KMS-11 (cell line): ENCODE data around the gene SNX30.

Experiments used
- H2AFZ ChIP-seq: fragments of 200-600 bp; sonication (generic); 2 replicates; pipeline ENCODE4 v1.6.1; 2016; ENCODE audit warnings: antibody characterized with exemption, mixed run types, low read depth
- H3K27ac ChIP-seq: fragments of 200-600 bp; sonication (generic); 2 replicates; pipeline ENCODE4 v1.6.1; 2016; ENCODE audit warnings: mild to moderate bottlenecking, mixed run types
- H3K27me3 ChIP-seq: fragments of 200-600 bp; sonication (generic); 2 replicates; pipeline ENCODE4 v1.6.1; 2017; ENCODE audit warnings: mild to moderate bottlenecking, low read depth, mixed run types, moderate library complexity; ENCODE audit not compliant: insufficient read depth
- H3K36me3 ChIP-seq: fragments of 200-600 bp; sonication (generic); 2 replicates; pipeline ENCODE4 v1.6.1; 2017; ENCODE audit warnings: mild to moderate bottlenecking, mixed run types; ENCODE audit not compliant: insufficient read depth
- H3K4me1 ChIP-seq: fragments of 200-600 bp; sonication (generic); 2 replicates; pipeline ENCODE4 v1.6.1; 2016; ENCODE audit warnings: mild to moderate bottlenecking, low read depth, mixed run types; ENCODE audit not compliant: poor library complexity, severe bottlenecking
- H3K4me2 ChIP-seq: fragments of 200-600 bp; sonication (generic); 2 replicates; pipeline ENCODE4 v1.7.0; 2016; ENCODE audit warnings: mild to moderate bottlenecking, mixed run types
- H3K4me3 ChIP-seq: fragments of 200-600 bp; sonication (generic); IDR thresholded peaks from 2 replicates; pipeline ENCODE4 v1.6.1; 2017; ENCODE audit warnings: low read depth, low read length, mixed read lengths; ENCODE audit not compliant: insufficient read depth
- H3K79me2 ChIP-seq: fragments of 200-600 bp; sonication (generic); 2 replicates; pipeline ENCODE4 v1.6.1; 2016; ENCODE audit warnings: low read depth, mixed run types; ENCODE audit not compliant: insufficient read depth
- H3K9ac ChIP-seq: fragments of 200-600 bp; sonication (generic); 2 replicates; pipeline ENCODE4 v1.6.1; 2016; ENCODE audit warnings: mild to moderate bottlenecking, mixed run types
- H4K20me1 ChIP-seq: fragments of 200-600 bp; sonication (generic); 2 replicates; pipeline ENCODE4 v1.6.1; 2016; ENCODE audit warnings: mild to moderate bottlenecking, mixed run types; ENCODE audit not compliant: insufficient read depth
- CTCF ChIP-seq: fragments of 200-600 bp; sonication (generic); conservative IDR thresholded peaks from 2 replicates; pipeline ENCODE4 v1.6.1; 2017; ENCODE audit warnings: low read depth, mild to moderate bottlenecking, antibody characterized with exemption, low read length, moderate library complexity, mixed read lengths

The SNX30 gene

DNA sequence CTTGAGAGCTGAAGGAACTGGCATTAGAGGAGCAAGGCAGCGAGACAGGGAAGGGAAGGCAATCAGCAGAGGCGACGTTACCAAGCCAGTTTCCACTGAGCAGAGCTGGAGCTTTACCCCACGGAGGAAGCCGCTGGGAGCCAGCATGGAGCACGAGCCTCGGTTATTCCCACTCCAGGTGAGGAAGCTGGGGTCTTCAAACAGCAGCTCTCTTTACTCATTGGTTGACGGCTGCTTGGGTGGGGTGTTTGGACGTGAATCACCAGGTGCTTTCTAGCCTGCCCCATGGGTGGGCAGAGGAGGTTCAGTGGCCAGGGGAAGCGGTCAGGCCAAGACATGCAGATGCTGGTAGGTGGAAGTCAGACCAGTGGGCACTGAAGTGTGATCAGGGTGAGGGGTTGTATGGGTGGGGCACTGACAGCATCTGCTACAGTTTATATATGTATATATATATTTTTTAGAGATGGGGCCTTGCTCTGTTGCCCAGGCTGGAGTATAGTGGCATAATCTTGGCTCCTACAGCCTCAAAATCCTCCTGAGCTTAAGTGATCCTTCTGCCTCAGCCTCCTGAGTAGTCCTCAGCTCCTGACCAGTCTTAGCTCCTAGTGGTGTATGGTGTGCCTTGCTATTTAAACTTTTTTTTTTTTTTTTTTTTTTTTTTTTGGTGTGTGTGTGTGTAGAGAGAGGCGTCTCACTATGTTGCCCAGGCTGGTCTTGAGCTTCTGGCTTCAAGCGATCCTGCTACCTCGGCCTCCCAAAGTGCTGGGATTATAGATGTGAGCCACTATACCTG lies 12.4 kb downstream of the SNX30 start:
- Histone ChIP-seq H3K27ac (no peak overlapping the region), H3K36me3 (no peaks in the 10 kb centered on the region), H3K4me1 (no peaks in the 10 kb centered on the region), H3K27me3 (no peaks in the 10 kb centered on the region), H3K9ac (no peak overlapping the region), H4K20me1 (no peaks in the 10 kb centered on the region), H3K79me2 (no peaks in the 10 kb centered on the region), H3K4me3 (no peak overlapping the region), H2AFZ (no peak overlapping the region), H3K4me2 (no peak overlapping the region)
- no peak for TF ChIP-seq CTCF

DNA sequence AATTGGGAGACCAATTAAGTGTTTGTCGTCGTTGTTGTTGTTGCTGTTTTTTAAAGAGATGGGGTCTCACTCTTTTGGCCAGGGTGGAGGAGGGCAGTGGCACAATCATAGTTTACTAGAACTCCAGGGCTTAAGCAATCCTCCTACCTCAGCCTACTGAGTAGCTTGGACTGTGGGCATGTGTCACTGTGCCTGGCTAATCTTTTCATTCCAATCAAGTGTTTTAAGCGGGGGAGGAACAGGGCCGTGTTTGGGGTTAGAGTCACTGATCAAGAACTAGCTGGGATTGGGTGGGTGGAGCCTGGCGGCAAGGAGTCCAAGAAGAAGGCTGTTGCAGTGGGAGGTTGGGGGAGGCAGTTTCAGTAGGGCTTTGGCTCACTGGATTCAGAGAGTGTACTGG lies 13.8 kb downstream of the SNX30 start:
- Histone ChIP-seq H3K79me2 (no peaks in the 10 kb centered on the region), H3K4me3 (no peak overlapping the region), H3K4me2 (no peak overlapping the region), H3K36me3 (no peaks in the 10 kb centered on the region), H3K27me3 (no peaks in the 10 kb centered on the region), H4K20me1 (no peaks in the 10 kb centered on the region), H3K27ac (no peak overlapping the region), H2AFZ (no peak overlapping the region), H3K9ac (no peak overlapping the region), H3K4me1 (no peaks in the 10 kb centered on the region)
- no peak for TF ChIP-seq CTCF

GRCh38 chr9:112764837-112765236 lies 14.3 kb downstream of the SNX30 start:
- Histone ChIP-seq H3K27me3 (no peaks in the 10 kb centered on the region), H3K4me1 (no peaks in the 10 kb centered on the region), H3K4me2 (no peak overlapping the region), H3K27ac (no peak overlapping the region), H3K79me2 (no peaks in the 10 kb centered on the region), H3K4me3 (no peak overlapping the region), H2AFZ (no peak overlapping the region), H3K36me3 (no peaks in the 10 kb centered on the region), H4K20me1 (no peaks in the 10 kb centered on the region), H3K9ac (no peak overlapping the region)
- TF ChIP-seq CTCF, result no peak

- no peaks in the 10 kb centered on the region for H3K79me2 ChIP-seq
- no peaks in the 10 kb centered on the region for H3K27me3 ChIP-seq
- H4K20me1 ChIP-seq, result no peaks in the 10 kb centered on the region
- H3K27ac ChIP-seq, result no peak overlapping the region
- no peak for TF ChIP-seq CTCF
- no peak overlapping the region for H2AFZ ChIP-seq
- no peak overlapping the region for H3K4me3 ChIP-seq
- no peak overlapping the region for H3K9ac ChIP-seq
- no peaks in the 10 kb centered on the region for H3K4me1 ChIP-seq
- H3K36me3 ChIP-seq, result no peaks in the 10 kb centered on the region
- no peak overlapping the region for H3K4me2 ChIP-seq
These were observed 14.7 kb downstream of the SNX30 start for GRCh38 chr9:112765281-112765680.
